ENCODE data around the gene SOX4.

DNA sequence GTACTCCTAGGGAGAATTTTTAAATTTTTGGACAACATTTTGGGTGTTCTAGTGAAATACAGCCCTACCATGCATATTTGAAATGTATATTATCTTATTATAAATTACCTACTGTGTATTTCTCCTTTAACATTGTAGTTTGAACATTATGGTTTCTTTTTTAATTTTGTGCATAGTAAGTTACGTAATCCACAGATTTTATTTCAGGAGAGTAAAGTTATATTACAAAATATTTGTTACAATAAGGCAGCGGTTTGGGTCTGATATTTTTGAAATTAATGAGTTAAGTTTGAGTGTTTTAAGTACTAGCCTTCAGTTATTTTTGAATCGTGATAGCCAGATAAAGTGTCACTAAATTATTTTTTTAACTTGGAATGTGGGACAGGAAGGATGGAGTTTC lies 7.3 kb upstream of the SOX4 start:
- TF ChIP-seq CTCF (conservative IDR thresholded peaks at IDR 0.05 in 1 of 2, IDR thresholded peaks at IDR 0.05 in 1 of 2; ENCODE audit: low read depth in 1 of 2, low read length in 2 of 2) (no peak), EZH2 (IDR thresholded peaks at IDR 0.05; ENCODE audit: low read length, missing control alignments) (no peak)

All from fibroblast of lung (primary cell).